DND-41 (cell line): ENCODE results near the gene PIAS1.

Source experiments
- CTCF ChIP-seq: IDR thresholded peaks from 2 replicates; pipeline ENCODE4 v1.5.1; 2012; ENCODE audit warnings: borderline replicate concordance, low read length, moderate library complexity, mild to moderate bottlenecking; ENCODE audit not compliant: poor library complexity, severe bottlenecking; ENCODE audit errors: extremely low read depth
- EZH2 ChIP-seq: IDR thresholded peaks from 3 replicates; pipeline ENCODE4 v1.6.1; 2012; ENCODE audit warnings: borderline replicate concordance, low read depth, mild to moderate bottlenecking, moderate library complexity, low read length, inconsistent platforms; ENCODE audit not compliant: severe bottlenecking

- no peak for TF ChIP-seq CTCF
- no peak for TF ChIP-seq EZH2
Measured at GRCh38 chr15:68082735-68083134, 28.6 kb downstream of the PIAS1 start.
